NOMO-1 (cell line): ENCODE data around the gene RBAK.
"Not testable (repeated sequence)": the region's sequence is repeated elsewhere in the genome, so short reads cannot be mapped to it uniquely, and the experiment has no call there.

ENCODE experiments used
- DNase-seq, 2 experiments: peaks; one replicate each; lab custom pipeline; 2025; ENCODE audit not compliant: unreplicated experiment in 2 of 2; lab: John Stamatoyannopoulos, UW

The RBAK gene

DNA sequence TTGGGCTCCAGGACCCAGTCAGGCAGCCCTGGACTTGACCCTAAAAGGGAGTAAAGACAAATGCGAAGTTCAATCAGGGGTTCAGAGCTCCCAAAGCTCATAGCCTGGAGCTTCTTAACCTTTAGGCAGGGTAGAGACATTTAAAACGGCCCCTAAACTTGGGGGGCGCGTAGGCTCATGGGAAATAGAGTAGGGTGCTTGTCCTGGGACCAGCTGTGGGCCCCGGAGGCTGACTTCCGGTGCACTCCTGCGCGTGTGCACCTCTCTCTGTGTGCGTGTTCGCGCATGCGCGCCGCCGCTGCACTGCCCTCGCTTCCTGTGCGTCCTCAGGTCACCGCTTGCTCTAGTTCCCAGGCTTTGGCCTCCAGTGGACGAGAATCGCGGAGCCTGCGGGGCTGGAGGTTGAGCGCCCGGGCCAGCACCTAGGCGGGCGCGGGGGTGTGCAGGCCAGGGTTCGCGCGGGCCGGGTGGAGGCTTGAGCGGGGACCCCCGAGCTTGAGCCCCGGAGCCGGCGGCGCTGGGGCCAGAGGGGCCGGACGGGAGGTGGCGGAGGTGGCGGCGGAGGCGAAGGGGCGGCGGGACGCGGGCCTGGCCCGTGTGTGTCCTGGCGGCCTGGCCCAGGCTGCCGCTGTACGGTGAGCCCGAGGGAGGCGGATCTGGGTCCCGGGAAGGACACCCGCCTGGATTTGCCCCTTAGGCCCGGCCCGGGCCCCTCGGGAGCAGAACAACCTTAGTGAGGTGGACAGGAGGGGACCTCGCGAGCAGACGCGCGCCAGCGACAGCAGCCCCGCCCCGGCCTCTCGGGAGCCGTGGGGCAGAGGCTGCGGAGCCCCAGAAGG is at the start of gene RBAK:
Gene RBAK, plus strand, starts transcription at position 303 of the 839 bp plus-strand sequence. CDS start 2,217 bp downstream, outside the sequence.
- peak; percentile 82 to 83 for DNase-seq

DNA sequence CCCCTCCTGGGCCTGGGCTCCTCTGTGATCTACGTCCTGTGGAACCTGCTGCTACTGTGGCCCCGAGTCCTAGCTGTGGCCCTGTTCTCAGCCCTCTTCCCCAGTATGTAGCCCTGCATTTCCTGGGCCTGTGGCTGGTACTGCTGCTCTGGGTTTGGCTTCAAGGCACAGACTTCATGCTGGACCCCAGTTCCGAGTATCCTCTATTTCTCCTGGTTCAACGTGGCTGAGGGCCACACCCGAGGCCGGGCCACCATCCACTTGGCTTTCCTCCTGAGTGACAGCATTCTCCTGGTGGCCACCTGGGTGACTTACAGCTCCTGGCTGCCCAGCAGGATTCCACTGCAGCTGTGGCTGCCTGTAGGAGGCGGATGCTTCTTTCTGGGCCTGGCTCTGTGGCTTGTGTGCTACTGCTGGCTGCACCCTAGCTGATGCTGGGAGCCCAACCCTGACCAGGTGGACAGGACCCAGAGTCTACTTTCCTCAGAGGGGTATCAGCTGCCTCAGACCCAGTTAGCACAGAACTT is 48.9 kb upstream of the RBAK start:
- no peak for DNase-seq

DNA sequence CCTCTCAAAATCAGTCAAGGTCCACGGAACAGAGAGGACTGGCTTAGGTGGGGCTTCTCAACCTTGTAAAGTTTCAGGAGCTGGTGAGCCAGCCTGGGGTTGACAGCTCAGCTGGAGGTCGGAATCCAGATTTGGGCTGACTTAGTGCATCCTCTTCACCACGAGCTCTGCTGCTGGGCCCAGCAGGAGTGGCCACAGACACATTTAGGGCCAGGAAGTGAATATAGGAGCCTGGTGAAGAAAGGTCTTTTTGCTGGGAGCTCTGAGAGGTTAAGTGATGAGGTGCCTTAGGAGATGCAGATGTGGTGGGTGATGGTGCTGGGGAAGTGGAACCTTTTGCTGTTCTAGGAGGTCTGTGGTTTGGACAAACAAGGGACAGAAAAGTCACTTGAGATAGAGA is 47.4 kb upstream of the RBAK start:
- DNase-seq: no peak

DNA sequence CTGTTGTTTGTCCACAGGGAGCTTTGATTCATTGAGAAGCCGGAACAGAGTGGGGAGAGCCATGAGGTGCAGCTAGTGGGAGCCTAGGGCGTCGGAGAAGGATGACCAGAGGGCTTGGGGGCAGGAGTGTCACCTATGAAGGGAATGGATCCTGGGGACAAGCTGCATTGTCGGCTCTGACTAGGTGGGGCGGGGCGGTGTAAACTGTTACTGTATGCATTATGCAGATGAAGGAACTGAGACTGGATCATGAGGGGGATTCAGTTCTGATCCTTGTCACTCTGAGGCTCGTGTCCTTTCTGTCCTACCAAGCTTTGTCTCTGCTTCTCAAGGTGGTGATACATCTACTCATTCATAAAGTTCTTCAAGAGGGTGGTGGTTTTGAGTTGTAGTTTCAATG is 46.8 kb upstream of the RBAK start:
- DNase-seq: no peak

GRCh38 chr7:4999369-4999950 is 46.2 kb upstream of the RBAK start:
- no peak for DNase-seq

DNA sequence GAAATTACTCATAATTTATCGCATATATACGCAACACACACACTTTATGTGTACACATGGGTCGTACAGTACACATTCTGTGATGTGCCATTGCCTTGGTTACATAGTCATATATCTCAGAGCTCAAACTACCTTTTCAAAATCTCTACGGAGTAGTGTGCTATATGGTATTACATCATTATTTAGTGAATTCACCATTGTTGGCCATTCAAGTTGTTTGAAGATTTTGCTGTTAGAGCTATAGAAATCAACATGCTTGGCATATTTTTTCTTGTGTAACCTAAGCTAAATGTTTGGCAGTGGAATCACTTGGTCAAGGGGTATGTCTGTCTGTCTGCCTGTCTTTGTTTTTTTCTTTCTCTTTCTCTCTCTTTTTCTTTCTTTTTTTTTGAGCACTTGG is 44.7 kb upstream of the RBAK start:
- DNase-seq: no peak

DNA sequence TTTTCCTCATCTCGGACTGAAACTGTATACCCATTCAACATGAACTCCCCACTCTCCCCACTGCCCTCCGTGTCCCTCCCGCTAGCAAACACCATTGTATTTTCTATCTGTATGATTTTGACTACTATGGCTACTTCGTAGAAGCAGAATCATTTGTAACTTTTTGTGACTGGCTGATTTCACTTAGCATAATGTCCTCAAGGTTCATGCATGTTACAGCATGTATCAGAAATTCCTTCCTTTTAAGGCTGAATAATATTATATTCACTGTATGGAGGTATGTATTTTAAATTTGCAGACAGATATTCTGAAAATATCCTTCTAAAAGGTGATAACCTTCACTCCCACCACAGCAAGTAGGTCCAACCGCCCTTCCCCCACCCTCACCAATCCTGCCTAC is 43.7 kb upstream of the RBAK start:
- DNase-seq: no peak

DNA sequence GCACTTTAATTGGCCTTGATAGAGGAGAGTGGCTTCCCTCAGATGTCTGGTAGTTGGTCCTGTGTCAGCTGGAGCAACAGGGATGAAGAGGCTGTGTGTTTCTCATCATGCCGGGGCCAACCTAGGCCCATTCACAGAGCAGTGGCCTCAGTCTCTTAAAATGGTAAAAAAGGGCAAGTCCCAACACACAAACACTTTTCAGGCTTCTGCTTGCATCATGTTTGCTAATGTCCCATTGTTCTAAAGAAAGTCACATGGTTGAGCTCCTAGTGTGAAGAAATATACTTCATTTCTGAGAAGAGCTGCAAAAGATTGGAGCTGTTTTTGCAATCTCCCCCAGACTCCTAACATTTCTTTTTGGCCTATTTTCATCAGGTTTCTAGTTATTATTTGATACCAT is 40.6 kb upstream of the RBAK start:
- DNase-seq: no peak

DNA sequence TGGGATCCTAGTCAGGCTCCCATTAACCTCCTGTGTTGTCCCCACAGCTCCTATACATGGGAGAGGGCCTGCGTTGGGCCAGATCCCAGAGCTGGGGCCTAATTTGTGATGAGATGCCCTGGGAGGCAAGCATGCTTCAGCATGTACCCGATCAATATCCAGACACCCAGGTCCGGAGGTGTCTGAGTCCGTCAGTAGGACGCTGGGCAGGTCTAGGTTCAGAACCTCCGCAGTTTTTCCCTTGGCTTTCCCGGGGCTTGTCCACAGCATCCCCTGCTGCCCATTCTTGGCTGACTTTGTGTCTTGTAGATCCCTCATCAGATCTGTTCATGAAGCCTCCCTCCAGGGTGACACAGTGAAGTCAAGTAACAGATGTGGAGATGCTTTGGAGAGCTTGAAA is 32.7 kb upstream of the RBAK start:
- DNase-seq: no peak

DNA sequence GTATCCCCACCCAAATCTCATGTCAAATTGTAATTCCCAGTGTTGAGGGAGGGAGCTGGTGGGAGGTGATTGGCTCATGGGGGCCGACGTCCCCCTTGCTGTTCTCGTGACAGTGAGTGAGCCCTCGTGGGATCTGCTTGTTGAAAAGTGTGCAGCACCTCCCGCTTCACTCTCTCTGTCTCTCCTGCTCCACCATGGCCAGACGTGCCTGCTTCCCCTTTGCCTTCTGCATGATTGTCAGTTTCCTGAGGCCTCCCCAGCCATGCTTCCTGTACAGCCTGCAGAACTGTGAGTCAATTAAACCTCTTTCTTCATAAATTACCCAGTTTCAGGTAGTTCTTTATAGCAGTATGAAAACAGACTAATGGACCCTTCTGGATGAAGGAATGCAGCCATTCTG is 29.7 kb upstream of the RBAK start:
- not testable (repeated sequence) for DNase-seq

GRCh38 chr7:5017626-5018025 is 28.0 kb upstream of the RBAK start:
- not testable (repeated sequence) for DNase-seq

DNA sequence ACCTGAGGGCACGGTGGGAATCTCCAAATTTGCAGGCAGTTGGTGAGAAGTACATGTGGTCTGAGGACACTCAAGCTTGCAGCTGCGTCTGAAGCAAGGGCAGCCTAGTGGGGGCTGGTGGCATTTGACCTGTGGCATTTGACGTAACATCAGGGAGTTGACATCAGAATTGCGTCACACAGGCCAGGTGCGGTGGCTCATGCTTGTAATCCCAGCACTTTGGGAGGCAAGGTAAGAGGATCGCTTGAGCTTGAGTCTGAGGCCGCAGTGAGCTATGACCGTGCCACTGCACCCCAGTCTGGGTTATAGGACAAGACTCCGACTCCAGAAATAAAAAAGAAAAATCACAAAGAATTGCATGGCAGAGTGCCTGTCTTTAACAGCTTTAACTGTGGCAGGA is 25.6 kb upstream of the RBAK start:
- DNase-seq: no peak

DNA sequence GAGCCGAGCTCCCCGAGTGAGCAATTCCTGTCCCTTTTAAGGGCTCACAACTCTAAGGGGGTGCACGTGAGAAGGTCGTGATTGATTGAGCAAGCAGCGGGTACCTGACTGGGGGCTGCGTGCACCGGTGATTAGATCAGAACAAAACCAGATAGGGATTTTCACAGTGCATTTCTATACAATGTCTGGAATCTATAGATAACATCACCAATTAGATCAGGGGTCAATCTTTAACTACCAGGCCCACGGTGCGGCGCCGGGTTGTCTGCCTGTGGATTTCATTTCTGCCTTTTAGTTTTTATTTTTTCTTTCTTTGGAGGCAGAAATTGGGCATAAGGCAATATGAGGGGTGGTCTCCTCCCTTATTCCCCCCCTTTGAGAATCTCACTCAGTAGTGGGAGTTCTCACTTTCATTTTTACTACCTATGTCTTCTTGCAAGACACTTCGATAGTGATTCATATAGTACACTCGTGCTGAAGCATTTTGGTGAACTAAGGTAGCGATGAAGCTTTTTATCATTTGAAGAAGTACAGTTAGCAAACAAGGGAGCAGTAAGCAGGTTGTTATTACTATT is 24.6 kb upstream of the RBAK start:
- not testable (repeated sequence) for DNase-seq

GRCh38 chr7:5023626-5024025 is 22.0 kb upstream of the RBAK start:
- DNase-seq: not testable (repeated sequence)

DNA sequence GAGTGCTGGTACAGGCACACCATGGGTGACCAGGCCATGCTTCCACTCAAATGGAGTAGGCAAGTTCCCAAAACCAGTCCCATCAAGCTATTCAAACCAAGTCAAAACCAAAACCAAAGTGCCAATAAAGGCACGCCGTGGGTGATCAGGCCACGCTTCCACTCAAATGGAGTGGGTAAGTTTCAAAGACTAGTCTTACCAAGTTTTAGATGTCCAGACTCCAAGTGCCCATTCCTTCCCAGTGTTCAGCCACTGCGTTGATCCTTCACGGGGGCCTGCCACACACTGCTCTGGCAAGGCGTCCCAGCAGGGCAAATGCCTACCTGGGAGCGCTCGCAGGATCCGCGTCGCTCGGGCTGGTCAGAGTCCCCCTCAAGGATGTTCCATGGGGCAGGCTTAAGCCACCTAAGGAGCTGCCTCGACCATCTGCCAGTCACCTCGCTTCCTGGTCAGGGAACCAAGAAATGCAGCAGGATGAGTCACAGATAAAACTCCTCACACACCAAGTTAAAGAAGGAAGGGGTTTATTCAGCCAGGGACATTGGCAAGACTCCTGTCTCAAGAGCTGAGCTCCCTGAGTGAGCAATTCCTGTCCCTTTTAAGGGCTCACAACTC is 17.8 kb upstream of the RBAK start:
- DNase-seq: not testable (repeated sequence)

DNA sequence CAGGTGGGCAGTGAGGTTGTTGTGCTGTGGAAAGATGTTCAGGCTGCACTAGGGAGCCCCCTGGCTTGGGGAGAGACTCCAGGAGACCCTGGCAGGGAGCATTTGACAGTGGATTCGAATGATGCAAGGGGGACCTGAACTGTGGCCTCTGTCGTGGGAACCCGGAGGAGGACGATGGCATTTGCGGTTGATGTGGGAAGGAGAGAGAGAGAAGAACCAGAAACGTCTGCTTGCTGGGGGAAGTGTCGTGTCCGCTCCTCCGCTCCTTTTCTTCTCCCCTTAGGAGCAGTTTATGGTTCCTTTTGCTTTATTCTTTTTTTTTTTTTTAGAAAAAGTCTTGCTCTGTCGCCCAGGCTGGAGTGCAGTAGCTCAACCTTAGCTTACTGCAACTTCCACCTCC is 12.5 kb upstream of the RBAK start:
- not testable (repeated sequence) for DNase-seq

DNA sequence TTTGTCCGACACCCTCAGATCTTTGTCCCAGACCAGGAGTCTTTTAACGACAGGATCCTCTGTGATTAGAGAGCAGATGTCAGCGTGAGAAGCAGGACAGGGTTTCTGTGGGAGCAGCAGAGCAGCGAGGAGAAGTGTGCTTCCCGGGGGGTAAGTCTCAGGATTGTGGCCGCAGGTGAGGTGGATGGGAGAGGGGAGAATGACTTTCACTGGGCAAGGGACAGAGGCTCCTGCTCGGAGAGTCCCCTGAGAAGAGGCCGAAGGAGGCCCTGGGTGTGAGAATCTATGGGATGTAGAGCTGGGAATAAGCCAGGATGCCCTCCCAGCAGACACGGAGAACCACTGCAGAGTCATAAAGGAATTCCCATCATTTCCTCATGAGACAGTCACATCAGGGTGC is 10.4 kb upstream of the RBAK start:
- no peak for DNase-seq

DNA sequence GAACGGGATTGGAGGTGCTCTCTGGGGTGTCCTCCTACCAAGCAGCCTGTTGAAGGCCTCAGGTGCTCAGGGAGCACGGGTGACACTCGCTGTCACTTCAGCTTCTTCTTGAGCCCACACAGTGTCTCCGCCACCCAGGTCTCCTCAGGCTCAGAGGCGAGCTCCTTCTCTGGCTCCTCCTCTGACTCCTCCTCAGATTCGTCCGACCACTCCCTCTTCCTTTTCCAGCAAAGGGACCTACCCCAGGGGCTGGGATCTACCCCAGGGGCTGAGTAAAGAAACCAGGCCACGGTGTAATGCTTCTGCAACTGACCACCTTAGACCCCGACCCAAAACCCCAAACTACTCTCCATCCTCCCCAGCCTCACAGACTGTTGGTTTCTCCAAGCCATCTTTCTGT is 9.2 kb upstream of the RBAK start:
- DNase-seq: no peak

DNA sequence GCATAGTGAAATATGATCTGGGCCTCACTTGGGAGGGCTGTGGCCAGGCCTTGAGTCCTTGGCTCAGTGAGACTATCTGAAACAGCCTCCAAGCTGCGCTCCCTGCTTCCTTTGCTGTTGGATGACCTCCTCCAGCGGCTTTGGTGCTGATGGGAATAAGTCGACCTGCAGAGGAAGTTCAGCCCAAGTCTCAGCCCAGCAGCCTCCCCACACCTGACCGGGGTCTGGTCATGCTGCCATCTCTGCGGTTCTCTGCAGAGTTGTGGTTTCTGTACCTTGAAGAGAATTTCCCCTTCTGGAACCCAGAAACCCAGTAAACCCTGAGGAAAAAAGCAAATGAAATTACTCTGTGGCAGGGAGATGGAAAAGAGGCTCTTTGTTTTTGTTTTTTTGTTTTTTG is 4.6 kb upstream of the RBAK start:
- no peak for DNase-seq

- DNase-seq: no peak
Measured at GRCh38 chr7:5043661-5044060, 2.0 kb upstream of the RBAK start.

DNA sequence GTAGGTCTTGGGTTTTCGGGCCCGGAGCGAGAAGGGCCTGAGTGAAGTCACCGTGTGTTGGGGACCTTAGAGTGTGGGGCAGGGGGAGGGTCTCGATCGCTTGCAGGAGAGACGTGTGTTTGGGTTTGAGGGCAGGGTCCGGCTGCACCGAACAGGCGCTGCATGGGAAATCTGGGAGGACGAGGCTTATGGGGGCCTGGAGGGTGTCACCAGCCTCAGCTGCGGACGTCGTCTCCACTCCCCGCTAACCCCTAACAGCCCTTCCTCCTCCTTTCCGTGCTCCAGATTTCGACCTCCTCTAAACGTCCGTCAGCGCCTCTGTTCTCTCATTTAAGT is 705 bp downstream of the RBAK start:
- DNase-seq: not testable (repeated sequence)

- not testable (repeated sequence) for DNase-seq
Measured at GRCh38 chr7:5047127-5047526, 1.5 kb downstream of the RBAK start.
